ENCODE measurements around the gene ZNF397. TPM values are rescaled to one million over a fixed set of nuclear protein-coding genes. Genes with fewer than 3 reads are reported as not detected.

ZNF397 gene
- total RNA-seq, 2 experiments from 2014 or later, result 8.0 to 15.6 TPM

DNA sequence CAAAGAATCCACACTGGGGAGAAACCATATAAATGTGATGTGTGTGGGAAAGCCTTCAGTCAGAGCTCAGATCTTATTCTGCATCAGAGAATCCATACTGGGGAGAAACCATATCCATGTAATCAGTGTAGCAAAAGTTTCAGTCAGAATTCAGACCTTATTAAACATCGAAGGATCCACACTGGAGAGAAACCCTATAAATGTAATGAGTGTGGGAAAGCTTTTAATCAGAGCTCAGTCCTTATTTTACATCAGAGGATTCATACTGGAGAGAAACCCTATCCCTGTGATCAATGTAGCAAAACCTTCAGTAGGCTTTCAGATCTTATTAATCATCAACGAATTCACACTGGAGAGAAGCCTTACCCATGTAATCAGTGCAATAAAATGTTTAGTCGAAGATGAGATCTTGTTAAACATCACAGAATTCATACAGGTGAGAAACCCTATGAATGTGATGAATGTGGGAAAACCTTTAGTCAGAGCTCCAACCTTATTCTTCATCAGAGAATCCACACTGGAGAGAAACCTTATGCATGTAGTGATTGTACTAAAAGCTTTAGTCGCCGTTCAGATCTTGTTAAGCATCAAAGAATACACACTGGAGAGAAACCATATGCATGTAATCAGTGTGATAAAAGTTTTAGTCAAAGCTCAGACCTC is 65.9 kb downstream of the ZNF397 start:
- CTCF ChIA-PET (ENCODE audit: unreplicated experiment), result no interaction called here

More for the DNA sequence above, 65.9 kb downstream of the ZNF397 start:
- intact Hi-C loops (cut with micrococcal nuclease; ENCODE audit: unreplicated experiment), result no loop called here
- no peak for TF ChIP-seq EZH2phosphoT487 (IDR thresholded peaks at IDR 0.05; ENCODE audit: borderline replicate concordance, low read depth, low read length)
- TF ChIP-seq, protein P1, sequence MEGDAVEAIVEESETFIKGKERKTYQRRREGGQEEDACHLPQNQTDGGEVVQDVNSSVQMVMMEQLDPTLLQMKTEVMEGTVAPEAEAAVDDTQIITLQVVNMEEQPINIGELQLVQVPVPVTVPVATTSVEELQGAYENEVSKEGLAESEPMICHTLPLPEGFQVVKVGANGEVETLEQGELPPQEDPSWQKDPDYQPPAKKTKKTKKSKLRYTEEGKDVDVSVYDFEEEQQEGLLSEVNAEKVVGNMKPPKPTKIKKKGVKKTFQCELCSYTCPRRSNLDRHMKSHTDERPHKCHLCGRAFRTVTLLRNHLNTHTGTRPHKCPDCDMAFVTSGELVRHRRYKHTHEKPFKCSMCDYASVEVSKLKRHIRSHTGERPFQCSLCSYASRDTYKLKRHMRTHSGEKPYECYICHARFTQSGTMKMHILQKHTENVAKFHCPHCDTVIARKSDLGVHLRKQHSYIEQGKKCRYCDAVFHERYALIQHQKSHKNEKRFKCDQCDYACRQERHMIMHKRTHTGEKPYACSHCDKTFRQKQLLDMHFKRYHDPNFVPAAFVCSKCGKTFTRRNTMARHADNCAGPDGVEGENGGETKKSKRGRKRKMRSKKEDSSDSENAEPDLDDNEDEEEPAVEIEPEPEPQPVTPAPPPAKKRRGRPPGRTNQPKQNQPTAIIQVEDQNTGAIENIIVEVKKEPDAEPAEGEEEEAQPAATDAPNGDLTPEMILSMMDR (conservative IDR thresholded peaks at IDR 0.05; ENCODE audit: low read length), result no peak
- peaks cover 26% of the 10 kb centered on the region for H3K36me3 ChIP-seq (ENCODE audit: insufficient read depth, low read length)
- BruUV-seq (replicated peaks), result no TSS peak
- H3K79me2 ChIP-seq (ENCODE audit: insufficient read depth, low read depth, low read length), result no peaks in the 10 kb centered on the region
- no peak overlapping the region for H3K4me3 ChIP-seq (ENCODE audit: low read depth, low read length, poor library complexity, severe bottlenecking)
- 0 out of 2 replicates have a peak, but pooled peaks cover 6% of the 10 kb centered on the region for H3K9me3 ChIP-seq (ENCODE audit: low read length)
- H3K4me1 ChIP-seq (ENCODE audit: insufficient read depth, low read length, poor library complexity, severe bottlenecking), result no peaks in the 10 kb centered on the region
- H2AFZ ChIP-seq (ENCODE audit: low read length), result no peak overlapping the region
- H4K20me1 ChIP-seq (ENCODE audit: insufficient read depth, low read length), result no peaks in the 10 kb centered on the region
- H3K4me2 ChIP-seq (ENCODE audit: low read length), result no peak overlapping the region
- H3K9me2 ChIP-seq (ENCODE audit: insufficient read depth, low read length), result no peaks in the 10 kb centered on the region
- H3K27ac ChIP-seq (ENCODE audit: low read depth, low read length, poor library complexity, severe bottlenecking), result no peak overlapping the region
- POLR2A ChIA-PET, result no interaction called here
- DNase-seq (ENCODE audit: low spot score), result no peak

Other genes with a start within 250 kb of the ZNF397 start
- gene MAPRE2, start 199.6 kb upstream of the ZNF397 start, total RNA-seq (2014; rRNA removed; shearing (Covaris generic)), result 17.1 and 23.2 TPM in 2 replicates
- gene MAPRE2, start 199.6 kb upstream of the ZNF397 start, total RNA-seq (2022), result 34.0 and 35.2 TPM in 2 replicates
- 4.3 and 7.5 TPM in 2 replicates for gene ZSCAN30, start 49.2 kb downstream of the ZNF397 start, total RNA-seq (2014; rRNA removed; shearing (Covaris generic))
- 7.6 and 9.1 TPM in 2 replicates for gene ZSCAN30, start 49.2 kb downstream of the ZNF397 start, total RNA-seq (2022)
- gene ZNF24, start 103.4 kb downstream of the ZNF397 start, total RNA-seq (2014; rRNA removed; shearing (Covaris generic)), result 13.6 and 16.7 TPM in 2 replicates
- 29.8 and 31.4 TPM in 2 replicates for gene ZNF24, start 103.4 kb downstream of the ZNF397 start, total RNA-seq (2022)
- gene ZNF396, start 136.3 kb downstream of the ZNF397 start, total RNA-seq (2014; rRNA removed; shearing (Covaris generic)), result 0.13 and 0.38 TPM in 2 replicates
- 0.87 and 1.1 TPM in 2 replicates for gene ZNF396, start 136.3 kb downstream of the ZNF397 start, total RNA-seq (2022)

All from OCI-LY7 (cell line).